AG10803 (cell line): ENCODE data around the gene GPR108.
"Not testable (repeated sequence)": the region's sequence is repeated elsewhere in the genome, so short reads cannot be mapped to it uniquely, and the experiment has no call there.

Experiments used
- DNase-seq: peaks from one replicate; pipeline ENCODE4 v3.0.0; 2010; ENCODE audit warnings: low read depth
- H3K4me3 ChIP-seq: 2 replicates; pipeline ENCODE4 v1.5.1; 2011; ENCODE audit warnings: mild to moderate bottlenecking, low read length, control low read depth
- CTCF ChIP-seq: conservative IDR thresholded peaks from 2 replicates; pipeline ENCODE4 v1.5.1; 2011; ENCODE audit warnings: mild to moderate bottlenecking, low read length, control low read depth, inconsistent platforms

Gene GPR108

GRCh38 chr19:6767357-6768235 lies 30.2 kb upstream of the GPR108 start, which contains the start of gene SH2D3A:
TSS of gene SH2D3A (minus strand) at chr19:6767435. CDS start at chr19:6763748, 3,687 bp downstream.
- TF ChIP-seq CTCF = no peak
- DNase-seq = no peak
- H3K4me3 ChIP-seq = no peak within 1 kb of the TSS

- no peak overlapping the region for H3K4me3 ChIP-seq
These were observed 29.6 kb upstream of the GPR108 start for GRCh38 chr19:6767081-6767356.

GRCh38 chr19:6766357-6767080 lies 29.1 kb upstream of the GPR108 start:
- DNase-seq = no peak
- TF ChIP-seq CTCF = no peak; the same call in 1 of the 2 replicates
- no peak overlapping the region for H3K4me3 ChIP-seq

More at GRCh38 chr19:6767081-6767356, 29.6 kb upstream of the GPR108 start:
- DNase-seq = no peak
- no peak for TF ChIP-seq CTCF

- no peak overlapping the region for H3K4me3 ChIP-seq
- no peak for TF ChIP-seq CTCF
- no peak for DNase-seq
These were observed 28.5 kb upstream of the GPR108 start for GRCh38 chr19:6765738-6766356.

GRCh38 chr19:6762253-6762797 lies 24.9 kb upstream of the GPR108 start:
- not testable (repeated sequence) for H3K4me3 ChIP-seq, DNase-seq

- TF ChIP-seq CTCF = no peak
- no peak for DNase-seq
- H3K4me3 ChIP-seq = no peak overlapping the region
These were observed 23.8 kb upstream of the GPR108 start for GRCh38 chr19:6761053-6761676.

- DNase-seq = no peak
- TF ChIP-seq CTCF = no peak
- no peak overlapping the region for H3K4me3 ChIP-seq
These were observed 23.2 kb upstream of the GPR108 start for GRCh38 chr19:6760606-6761005.
